Heart left ventricle (tissue), 16 donors: ENCODE results near the gene NSUN2. TPM values are rescaled to one million over a fixed set of nuclear protein-coding genes. Genes with fewer than 3 reads are reported as not detected.

Experiments
- ATAC-seq, 4 donors: fragments of 200-7000 bp; cut with Tn5 transposase; one replicate each; pipeline ENCODE4 v1.9.1; 2020 to 2022; ENCODE audit warnings: moderate library complexity in 4 of 4, mild to moderate bottlenecking in 3 of 4, moderate number of reproducible peaks in 1 of 4
- DNase-seq, 5 donors: peaks; one replicate each; pipeline ENCODE4 v3.0.0-alpha.2; 2020
- H3K27ac ChIP-seq, 12 donors: fragments of 200-600 bp; sonication (generic) in 4 of 12; one replicate each; pipeline versions ENCODE4 v1.5.0 to v1.8.0; 2016 to 2022; ENCODE audit warnings: mild to moderate bottlenecking in 2 of 12
- H3K27me3 ChIP-seq, 9 donors: fragments of 200-600 bp; sonication (generic) in 2 of 9; one replicate each; pipeline versions ENCODE4 v1.5.1 to v1.8.0; 2016 to 2022; ENCODE audit warnings: mild to moderate bottlenecking in 3 of 9
- H3K36me3 ChIP-seq, 9 donors: fragments of 200-600 bp; sonication (generic) in 2 of 9; one replicate each; pipeline versions ENCODE4 v1.5.0 to v1.8.0; 2018 to 2022; ENCODE audit warnings: mild to moderate bottlenecking in 2 of 9
- H3K4me1 ChIP-seq, 12 donors: fragments of 200-600 bp; sonication (generic) in 4 of 12; one replicate each; pipeline versions ENCODE4 v1.5.0 to v1.8.0; 2016 to 2022; ENCODE audit warnings: mild to moderate bottlenecking in 3 of 12
- H3K4me3 ChIP-seq, 12 donors: fragments of 200-600 bp; sonication (generic) in 4 of 12; one replicate each; pipeline versions ENCODE4 v1.5.0 to v1.8.0; 2017 to 2022; ENCODE audit warnings: mild to moderate bottlenecking in 9 of 12, moderate library complexity in 4 of 12
- H3K9me3 ChIP-seq, 12 donors: fragments of 200-600 bp; sonication (generic) in 4 of 12; one replicate each; pipeline versions ENCODE4 v1.5.0 to v1.8.0; 2016 to 2022; ENCODE audit warnings: mild to moderate bottlenecking in 1 of 12
- CTCF ChIP-seq, 12 donors: fragments of 200-600 bp; sonication (generic) in 4 of 12; IDR thresholded peaks; one replicate each; pipeline versions ENCODE4 v1.5.0 to v1.8.0; 2018 to 2022; ENCODE audit warnings: antibody characterized with exemption in 12 of 12, mild to moderate bottlenecking in 5 of 12
- POLR2A ChIP-seq, 2 donors: fragments of 450-650 bp; IDR thresholded peaks; one replicate each; pipeline ENCODE4 v1.6.1; 2017; ENCODE audit warnings: antibody characterized with exemption in 2 of 2, mild to moderate bottlenecking in 2 of 2, moderate library complexity in 2 of 2
- WGBS, 4 donors: extraction: QIAGEN DNeasy Blood & Tissue Kit in 2 of 4; methylation state at CpG; one replicate each; pipeline versions ENCODE4 v1.1.5 to v1.1.7; 2013 to 2018; 5-methylcytosine and 5-hydroxymethylcytosine counted together
- intact Hi-C, 10 donors: fragments of 100-400 bp; cut with DNase I; formaldehyde crosslinking; loops; one replicate each; pipeline versions ENCODE4 v1.11.1 to v1.14.2; 2022
- long read RNA-seq, 3 donors: library from polyadenylated mRNA; unstranded; transcript quantifications; one replicate each; pipeline ENCODE4 v2.0.0, GENCODE V29; 2020 to 2021
- polyA plus RNA-seq, 2 donors: library from polyadenylated mRNA; stranded (reverse); fragments of 200-250 nt; gene quantifications; one replicate each; pipeline ENCODE4 v1.2.3, GENCODE V29; 2013
- total RNA-seq, 9 donors: library from RNA; depleted of rRNA in 2 of 9; stranded (reverse); fragments of >200 nt in 2 of 9; fragmentation: NEBNext Ultra II Directional in 3 of 9; extraction: Animal tissue kit (Norgen Biotek cat#: 25700) in 3 of 9; gene quantifications; one replicate each; pipeline versions ENCODE4 v1.1.0 to v1.2.4, GENCODE V29; 2016 to 2023
- donor health status: ischemic (EF 13 %, LVEDD 7.1; RV severe dilation, severe dysfunction).
- donor health status: healthy with polysubstance abuse.
- donor health status: DM: no; HTN: yes; CAD: no.
- donor health status: DM: no; HTN: no; CAD: no.
- donor health status: ischemic (EF 25% LVEDD 6.9; RV normal size, moderate dysfunction).
- donor health status: ischemic (EF 25% LVEDD 5.7; RV mildly dilated, moderate dysfunction).
- donor health status: healthy.
- donor health status: DM: yes; HTN: yes; CAD: no.
- donor health status: ischemic (EF 35%, LVEDD 5.7; RV mildly dilated, moderate dysfunction).
- donor health status: nonischemic (EF 11% LVEDD 7.7; RV severe dilation, severe dysfunction).
- donor health status: DM: yes; HTN: yes; CAD: no.
- donor health status: PGD.
- donor health status: ischemic (EF 29% LVEDD 5.4; RV normal size, mild dysfunction).
- donor health status: nonischemic (EF 23%, LVEDD 6.1; RV moderate dilation, normal function).

Gene NSUN2
- total RNA-seq (10 to 100 TPM; 25.1 to 42.6 (median 34.0) TPM), polyA plus RNA-seq (10 to 100 TPM; 21.9 to 42.7 TPM)
- long read RNA-seq, donor 1, transcript NSUN2-201 (19 exons, 3,303 nt): major isoform, 64 of 81 reads
- long read RNA-seq, donor 1, transcript NSUN2-206 (18 exons, 2,619 nt): minor isoform, 7 of 81 reads
- long read RNA-seq, donor 1, partial matches to known transcripts: 3 of 81 reads
- long read RNA-seq, donor 1, other reads (novel, unspliced or antisense): 6 of 81 reads
- long read RNA-seq, donor 2, transcript NSUN2-201 (19 exons, 3,303 nt): major isoform, 150 of 190 reads
- long read RNA-seq, donor 2, transcript NSUN2-206 (18 exons, 2,619 nt): minor isoform, 17 of 190 reads
- long read RNA-seq, donor 2, partial matches to known transcripts: 13 of 190 reads
- long read RNA-seq, donor 2, other reads (novel, unspliced or antisense): 9 of 190 reads
- long read RNA-seq, donor 3, transcript NSUN2-201 (19 exons, 3,303 nt): major isoform, 58 of 75 reads
- long read RNA-seq, donor 3, transcript NSUN2-206 (18 exons, 2,619 nt): minor isoform, 5 of 75 reads
- long read RNA-seq, donor 3, partial matches to known transcripts: 6 of 75 reads
- long read RNA-seq, donor 3, other reads (novel, unspliced or antisense): 6 of 75 reads

GRCh38 chr5:6632888-6633468, at the start of gene NSUN2, which contains the start of gene SRD5A1:
Gene NSUN2 (minus strand): TSS chr5:6633044. CDS start chr5:6632979, 65 bp downstream.
Gene SRD5A1 (plus strand): TSS chr5:6633440. CDS start chr5:6633577, 137 bp downstream.
- H3K27me3 ChIP-seq: no peaks in the 10 kb centered on the region
- TF ChIP-seq POLR2A (IDR thresholded peaks at IDR 0.05): peak in 1 of 2 donors; percentile 46
- TF ChIP-seq CTCF (IDR thresholded peaks at IDR 0.05): no peak
- H3K27ac ChIP-seq: peak within 1 kb of the TSS; percentile 92 to 99 (median 97)
- H3K4me3 ChIP-seq: peak within 1 kb of the TSS; percentile 75 to 99 (median 94)
- ATAC-seq (peak; percentile 97 to 99 (median 98)), DNase-seq (peak; percentile 92 to 96 (median 92))
- H3K4me1 ChIP-seq: peaks cover 0 to 38% (median 25%) of the 10 kb centered on the region in 12 donors
- intact Hi-C loops: loop anchor here (1.0 to 10.0 kb wide), 10 partner anchors 79 to 258 kb away; partner anchors contain the start of genes TENT4A (in 8 of the 10) and MED10 (in 1 of the 10)
- no peaks in the 10 kb centered on the region for H3K9me3 ChIP-seq
- 0 to 1% (median 0%) methylated on average over 30 to 66 of the region's 66 CpGs for WGBS, 4 donors
- peaks cover 0 to 37% (median 28%) of the 10 kb centered on the region in 9 donors for H3K36me3 ChIP-seq

- DNase-seq: no peak
- TF ChIP-seq CTCF (IDR thresholded peaks at IDR 0.05): no peak
- no peak for TF ChIP-seq POLR2A (IDR thresholded peaks at IDR 0.05)
- no peak for ATAC-seq
- Histone ChIP-seq H3K4me1 (peaks cover 0 to 4% (median 0%) of the 10 kb centered on the region in 12 donors), H3K4me3 (no peak overlapping the region), H3K36me3 (no peaks in the 10 kb centered on the region), H3K27me3 (peaks cover 0 to 13% (median 0%) of the 10 kb centered on the region in 9 donors), H3K9me3 (no peaks in the 10 kb centered on the region), H3K27ac (no peak overlapping the region)
- 41 to 68% (median 61%) methylated on average over 11 of the region's 11 CpGs for WGBS, 4 donors
- intact Hi-C loops: no loop called here
These were observed 49.4 kb upstream of the NSUN2 start for GRCh38 chr5:6682239-6682638.

- intact Hi-C loops: no loop called here
- DNase-seq: no peak
- peaks cover 0 to 2% (median 0%) of the 10 kb centered on the region in 12 donors for H3K4me1 ChIP-seq
- H3K36me3 ChIP-seq: no peaks in the 10 kb centered on the region
- ATAC-seq: no peak
- TF ChIP-seq CTCF (IDR thresholded peaks at IDR 0.05): no peak
- TF ChIP-seq POLR2A (IDR thresholded peaks at IDR 0.05): no peak
- 45 to 84% (median 66%) methylated on average over 2 of the region's 2 CpGs for WGBS, 4 donors
- no peak overlapping the region for H3K27ac ChIP-seq
- no peaks in the 10 kb centered on the region for H3K9me3 ChIP-seq
- H3K4me3 ChIP-seq: no peak overlapping the region
- H3K27me3 ChIP-seq: peaks cover 0 to 13% (median 0%) of the 10 kb centered on the region in 9 donors
These were observed 48.8 kb upstream of the NSUN2 start for GRCh38 chr5:6681682-6682081.

- 60 to 67% (median 62%) methylated on average over 6 of the region's 6 CpGs for WGBS, 4 donors
- intact Hi-C loops: no loop called here
- Histone ChIP-seq H3K27me3 (peaks cover 0 to 13% (median 0%) of the 10 kb centered on the region in 9 donors), H3K4me3 (no peak overlapping the region), H3K9me3 (no peaks in the 10 kb centered on the region), H3K36me3 (no peaks in the 10 kb centered on the region), H3K27ac (no peak overlapping the region), H3K4me1 (no peaks in the 10 kb centered on the region)
- ATAC-seq (no peak), DNase-seq (no peak)
- TF ChIP-seq POLR2A (IDR thresholded peaks at IDR 0.05): no peak
- TF ChIP-seq CTCF (IDR thresholded peaks at IDR 0.05): no peak
These were observed 48.1 kb upstream of the NSUN2 start for GRCh38 chr5:6680922-6681321.
